HG03460 (cell line): ENCODE data around the gene CTBS.
"Not testable (repeated sequence)": the region's sequence is repeated elsewhere in the genome, so short reads cannot be mapped to it uniquely, and the experiment has no call there.

Experiments
- ATAC-seq: cut with Tn5 transposase; IDR thresholded peaks from one replicate; pipeline ENCODE4 v1.9.1; 2021; ENCODE audit not compliant: unreplicated experiment

Gene CTBS

GRCh38 chr1:84573967-84574842, at the start of gene CTBS:
Gene CTBS, minus strand, starts transcription at chr1:84574440. Its CDS starts 25 bp downstream, at chr1:84574415.
- peak; percentile 85 for ATAC-seq

- no peak for ATAC-seq
Measured at GRCh38 chr1:84621553-84621952, 47.3 kb upstream of the CTBS start.

GRCh38 chr1:84620720-84621313, 46.6 kb upstream of the CTBS start:
- peak; percentile 95 for ATAC-seq

- no peak for ATAC-seq
Measured at GRCh38 chr1:84619383-84620102, 45.3 kb upstream of the CTBS start.

- ATAC-seq, result no peak
Measured at GRCh38 chr1:84617349-84617748, 43.1 kb upstream of the CTBS start.

- no peak for ATAC-seq
Measured at GRCh38 chr1:84615790-84616189, 41.5 kb upstream of the CTBS start.

GRCh38 chr1:84613887-84614286, 39.6 kb upstream of the CTBS start:
- ATAC-seq, result no peak

- ATAC-seq, result no peak
Measured at GRCh38 chr1:84613026-84613425, 38.8 kb upstream of the CTBS start.

GRCh38 chr1:84611796-84612195, 37.6 kb upstream of the CTBS start:
- no peak for ATAC-seq

GRCh38 chr1:84611091-84611490, 36.9 kb upstream of the CTBS start:
- ATAC-seq, result no peak

GRCh38 chr1:84606977-84607376, 32.7 kb upstream of the CTBS start:
- no peak for ATAC-seq

- no peak for ATAC-seq
Measured at GRCh38 chr1:84605157-84605556, 30.9 kb upstream of the CTBS start.

GRCh38 chr1:84603941-84604830, 29.9 kb upstream of the CTBS start:
- no peak for ATAC-seq

- no peak for ATAC-seq
Measured at GRCh38 chr1:84603223-84603622, 29.0 kb upstream of the CTBS start.

- no peak for ATAC-seq
Measured at GRCh38 chr1:84600796-84601195, 26.6 kb upstream of the CTBS start.

- ATAC-seq, result peak; percentile 77
Measured at GRCh38 chr1:84598846-84599741, 24.9 kb upstream of the CTBS start.

- no peak for ATAC-seq
Measured at GRCh38 chr1:84598418-84598817, 24.2 kb upstream of the CTBS start.

- ATAC-seq, result no peak
Measured at GRCh38 chr1:84597011-84597410, 22.8 kb upstream of the CTBS start.

GRCh38 chr1:84594959-84595358, 20.7 kb upstream of the CTBS start:
- not testable (repeated sequence) for ATAC-seq

- no peak for ATAC-seq
Measured at GRCh38 chr1:84587099-84587498, 12.9 kb upstream of the CTBS start.
